ENCODE results near the gene BTN3A1. TPM values are rescaled to one million over a fixed set of nuclear protein-coding genes. Genes with fewer than 3 reads are reported as not detected.
"Not testable (repeated sequence)": the region's sequence is repeated elsewhere in the genome, so short reads cannot be mapped to it uniquely, and the experiment has no call there.

Gene BTN3A1
- 10 to 100 TPM in 1 of 4 donors, 1 to 10 TPM in 3; 5.3 to 12.9 (median 6.9) TPM for total RNA-seq

- peaks cover 0 to 9% (median 7%) of the 10 kb centered on the region in 4 donors for H3K36me3 ChIP-seq
- H3K9me3 ChIP-seq = no peaks in the 10 kb centered on the region
- peaks cover 14 to 31% (median 22%) of the 10 kb centered on the region in 4 donors for H3K4me1 ChIP-seq
- no peak for TF ChIP-seq EP300 (IDR thresholded peaks at IDR 0.05)
- no peak for TF ChIP-seq CTCF (IDR thresholded peaks at IDR 0.05)
- TF ChIP-seq POLR2AphosphoS5 (IDR thresholded peaks at IDR 0.05) = peak; percentile 9 to 38
- TF ChIP-seq POLR2A (IDR thresholded peaks at IDR 0.05; ENCODE audit: low read depth) = no peak
- peak within 1 kb of the TSS; percentile 80 to 85 (median 82) for H3K27ac ChIP-seq (replicated peaks in 1 of 4)
- whole genome bisulfite sequencing = under 1% methylated on average over 9 of the region's 9 CpGs
- peak within 1 kb of the TSS; percentile 61 to 72 (median 64) for H3K4me3 ChIP-seq
- peak; percentile 93 for DNase-seq (ENCODE audit: extremely low spot score)
- intact Hi-C loops (cut with DNase I) = no loop called here
- H3K27me3 ChIP-seq = no peaks in the 10 kb centered on the region
Measured at GRCh38 chr6:26401987-26402658, at the start of gene BTN3A1. Gene BTN3A1 (plus strand): TSS chr6:26402275. CDS start chr6:26405564, 3,289 bp downstream.

- intact Hi-C loops (cut with DNase I) = no loop called here
- TF ChIP-seq CTCF (IDR thresholded peaks at IDR 0.05) (no peak), POLR2A (IDR thresholded peaks at IDR 0.05; ENCODE audit: low read depth) (no peak), EP300 (IDR thresholded peaks at IDR 0.05) (no peak), POLR2AphosphoS5 (IDR thresholded peaks at IDR 0.05) (no peak)
- DNase-seq (ENCODE audit: extremely low spot score) = no peak
Measured at GRCh38 chr6:26352315-26352714, 49.8 kb upstream of the BTN3A1 start.

GRCh38 chr6:26354162-26354561 lies 47.9 kb upstream of the BTN3A1 start:
- no peak overlapping the region for H3K4me3 ChIP-seq
- no peaks in the 10 kb centered on the region for H3K4me1 ChIP-seq
- TF ChIP-seq EP300 (IDR thresholded peaks at IDR 0.05) (no peak), POLR2A (IDR thresholded peaks at IDR 0.05; ENCODE audit: low read depth) (no peak), CTCF (IDR thresholded peaks at IDR 0.05) (no peak), POLR2AphosphoS5 (IDR thresholded peaks at IDR 0.05) (no peak)
- no peaks in the 10 kb centered on the region for H3K36me3 ChIP-seq
- intact Hi-C loops (cut with DNase I) = no loop called here
- no peak for DNase-seq (ENCODE audit: extremely low spot score)
- 95% methylated on average over 3 of the region's 3 CpGs for WGBS
- no peaks in the 10 kb centered on the region for H3K9me3 ChIP-seq
- H3K27me3 ChIP-seq = peaks cover 0 to 4% (median 0%) of the 10 kb centered on the region in 4 donors
- no peak overlapping the region for H3K27ac ChIP-seq (replicated peaks in 1 of 4)

More at GRCh38 chr6:26352315-26352714, 49.8 kb upstream of the BTN3A1 start:
- peaks cover 0 to 4% (median 0%) of the 10 kb centered on the region in 4 donors for H3K27me3 ChIP-seq
- WGBS = 96% methylated on average over 7 of the region's 7 CpGs
- no peak overlapping the region for H3K4me3 ChIP-seq
- H3K27ac ChIP-seq (replicated peaks in 1 of 4) = no peak overlapping the region
- no peaks in the 10 kb centered on the region for H3K36me3 ChIP-seq
- no peaks in the 10 kb centered on the region for H3K4me1 ChIP-seq
- no peaks in the 10 kb centered on the region for H3K9me3 ChIP-seq

- Histone ChIP-seq H3K36me3 (no peaks in the 10 kb centered on the region), H3K27ac (replicated peaks in 1 of 4) (no peak overlapping the region), H3K4me3 (no peak overlapping the region), H3K4me1 (no peaks in the 10 kb centered on the region), H3K9me3 (no peaks in the 10 kb centered on the region), H3K27me3 (no peaks in the 10 kb centered on the region)
- DNase-seq (ENCODE audit: extremely low spot score) = no peak
- intact Hi-C loops (cut with DNase I) = no loop called here
- no peak for TF ChIP-seq EP300 (IDR thresholded peaks at IDR 0.05)
- no peak for TF ChIP-seq CTCF (IDR thresholded peaks at IDR 0.05)
- TF ChIP-seq POLR2AphosphoS5 (IDR thresholded peaks at IDR 0.05) = no peak
- TF ChIP-seq POLR2A (IDR thresholded peaks at IDR 0.05; ENCODE audit: low read depth) = no peak
Measured at GRCh38 chr6:26355366-26355765, 46.7 kb upstream of the BTN3A1 start.

GRCh38 chr6:26357543-26357942 lies 44.5 kb upstream of the BTN3A1 start:
- not testable (repeated sequence) for DNase-seq (ENCODE audit: extremely low spot score)

More at GRCh38 chr6:26357543-26357942, 44.5 kb upstream of the BTN3A1 start:
- H3K27ac ChIP-seq (replicated peaks in 1 of 4); H3K4me1 ChIP-seq; intact Hi-C loops (cut with DNase I); H3K4me3 ChIP-seq; H3K36me3 ChIP-seq; H3K27me3 ChIP-seq; H3K9me3 ChIP-seq: not testable (repeated sequence)
- WGBS = 92% methylated on average over 14 of the region's 14 CpGs

All from esophagus muscularis mucosa (tissue), 4 donors.